ENCODE data around the gene TMEM92. TPM values are rescaled to one million over a fixed set of nuclear protein-coding genes. Genes with fewer than 3 reads are reported as not detected.

TMEM92 gene
- polyA plus RNA-seq, 1 experiment, result 0.47 TPM

DNA sequence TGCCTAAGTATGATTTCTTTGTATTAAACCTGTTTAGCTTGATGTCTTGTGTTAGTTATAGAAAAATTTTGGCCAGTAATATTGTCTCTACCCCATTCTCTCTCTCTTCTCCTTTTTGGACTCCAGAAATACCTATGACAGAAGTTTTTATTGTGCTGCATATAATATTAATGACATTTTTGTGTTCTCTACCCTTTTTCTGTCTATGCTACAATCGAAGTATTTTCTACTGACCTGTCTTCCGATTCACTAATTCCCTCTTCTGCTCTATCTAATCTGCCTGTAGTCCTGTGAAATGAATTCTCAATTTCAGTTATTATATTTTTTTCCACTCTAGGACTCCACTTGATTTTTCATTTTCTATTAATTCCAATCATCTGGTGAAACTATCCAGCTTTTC is 26.0 kb upstream of the TMEM92 start:
- ChIA-PET CTCF (no interaction called here), POLR2A (no interaction called here)
- H3K4me3 ChIP-seq (ENCODE audit: low read depth, low read length), result no peak overlapping the region
- no peaks in the 10 kb centered on the region for H3K9me3 ChIP-seq (ENCODE audit: control insufficient read depth, insufficient read depth, low read length)
- no peak for DNase-seq (ENCODE audit: low read depth, low spot score)
- TF ChIP-seq, protein P1, sequence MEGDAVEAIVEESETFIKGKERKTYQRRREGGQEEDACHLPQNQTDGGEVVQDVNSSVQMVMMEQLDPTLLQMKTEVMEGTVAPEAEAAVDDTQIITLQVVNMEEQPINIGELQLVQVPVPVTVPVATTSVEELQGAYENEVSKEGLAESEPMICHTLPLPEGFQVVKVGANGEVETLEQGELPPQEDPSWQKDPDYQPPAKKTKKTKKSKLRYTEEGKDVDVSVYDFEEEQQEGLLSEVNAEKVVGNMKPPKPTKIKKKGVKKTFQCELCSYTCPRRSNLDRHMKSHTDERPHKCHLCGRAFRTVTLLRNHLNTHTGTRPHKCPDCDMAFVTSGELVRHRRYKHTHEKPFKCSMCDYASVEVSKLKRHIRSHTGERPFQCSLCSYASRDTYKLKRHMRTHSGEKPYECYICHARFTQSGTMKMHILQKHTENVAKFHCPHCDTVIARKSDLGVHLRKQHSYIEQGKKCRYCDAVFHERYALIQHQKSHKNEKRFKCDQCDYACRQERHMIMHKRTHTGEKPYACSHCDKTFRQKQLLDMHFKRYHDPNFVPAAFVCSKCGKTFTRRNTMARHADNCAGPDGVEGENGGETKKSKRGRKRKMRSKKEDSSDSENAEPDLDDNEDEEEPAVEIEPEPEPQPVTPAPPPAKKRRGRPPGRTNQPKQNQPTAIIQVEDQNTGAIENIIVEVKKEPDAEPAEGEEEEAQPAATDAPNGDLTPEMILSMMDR (IDR thresholded peaks at IDR 0.05; ENCODE audit: low read depth, low read length), result no peak
- no peak overlapping the region for H3K27ac ChIP-seq (ENCODE audit: low read depth, low read length)
- no peaks in the 10 kb centered on the region for H3K27me3 ChIP-seq (ENCODE audit: control insufficient read depth, insufficient read depth, low read length)

DNA sequence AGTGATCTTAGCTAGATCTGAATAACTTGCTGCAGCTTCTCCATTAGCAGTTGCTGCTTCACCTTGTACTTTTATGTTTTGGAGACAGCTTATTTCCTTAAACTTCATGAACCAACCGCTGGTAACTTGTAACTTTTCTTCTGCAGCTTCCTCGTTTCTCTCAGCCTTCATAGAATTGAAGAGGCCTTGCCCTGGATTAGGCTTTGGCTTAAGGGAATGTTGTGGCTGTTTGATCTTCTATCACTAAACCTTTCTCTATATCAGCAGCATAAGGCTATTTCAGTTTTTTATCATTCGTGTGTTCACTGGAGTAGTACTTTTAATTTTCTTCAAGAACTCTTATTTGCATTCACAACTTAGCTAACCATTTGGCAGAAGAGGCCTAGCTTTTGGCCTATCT is 21.5 kb upstream of the TMEM92 start:
- H3K27ac ChIP-seq (ENCODE audit: low read depth, low read length), result no peak overlapping the region
- no peak for DNase-seq (ENCODE audit: low read depth, low spot score)
- TF ChIP-seq, protein P1 (IDR thresholded peaks at IDR 0.05; ENCODE audit: low read depth, low read length), result no peak
- ChIA-PET POLR2A (interaction anchor here (0.6 to 1.0 kb wide), 5 partner anchors 30 to 65 kb away, joined by 3 to 5 read pairs (median 3); partner anchors contain the start of gene COL1A1), CTCF (interaction anchor here (1.4 kb wide), 1 partner anchor 45 kb away, joined by 3 read pairs; no protein-coding TSS in a partner anchor)
- H3K4me3 ChIP-seq (ENCODE audit: low read depth, low read length), result no peak overlapping the region
- no peaks in the 10 kb centered on the region for H3K27me3 ChIP-seq (ENCODE audit: control insufficient read depth, insufficient read depth, low read length)
- peaks cover 4% of the 10 kb centered on the region; the same call in 1 of the 2 replicates for H3K9me3 ChIP-seq (ENCODE audit: control insufficient read depth, insufficient read depth, low read length)

DNA sequence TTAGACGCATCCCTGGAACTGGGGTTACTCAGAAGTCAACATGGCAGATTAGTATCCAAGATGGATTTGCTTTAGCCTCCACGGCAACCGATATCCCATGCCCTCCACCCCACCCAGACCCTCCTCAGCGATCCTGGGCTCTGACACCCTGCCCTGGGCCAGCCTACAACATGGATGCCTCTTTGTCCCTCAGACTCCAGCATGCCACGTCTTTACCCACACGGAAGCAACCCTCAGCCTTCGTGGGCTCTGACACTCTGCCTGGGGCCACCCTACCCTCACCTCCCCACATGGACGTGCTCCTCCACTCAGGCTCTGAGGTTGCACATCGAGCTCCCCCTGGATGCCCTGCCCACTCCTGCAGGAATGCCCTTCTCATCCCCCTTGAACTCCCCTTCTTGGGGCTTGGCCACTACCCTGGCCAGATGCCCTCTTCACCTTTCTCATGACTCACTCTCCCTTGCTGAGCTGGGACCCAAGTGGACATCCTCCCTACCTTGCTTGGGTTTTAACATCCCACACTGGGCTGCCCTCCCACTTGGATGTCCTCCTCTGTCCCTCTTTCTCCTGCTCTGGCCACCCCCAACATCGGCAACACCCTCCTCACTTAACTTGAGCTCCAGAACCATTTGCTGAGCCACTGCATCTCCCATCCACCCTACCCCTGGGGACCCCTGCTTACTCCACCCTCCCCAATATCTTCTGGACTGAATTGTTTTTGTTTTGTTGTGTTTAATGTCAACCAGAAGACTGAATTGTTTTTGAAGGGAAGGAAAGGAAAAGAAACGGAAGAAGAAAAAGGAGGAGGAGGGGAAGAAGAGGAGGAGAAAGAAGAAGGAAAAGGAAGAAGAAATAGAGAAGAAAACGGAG is 18.3 kb upstream of the TMEM92 start:
- H3K27me3 ChIP-seq (ENCODE audit: control insufficient read depth, insufficient read depth, low read length), result no peaks in the 10 kb centered on the region
- H3K4me3 ChIP-seq (ENCODE audit: low read depth, low read length), result no peak overlapping the region
- ChIA-PET POLR2A (interaction anchor here (0.7 to 2.9 kb wide), 4 partner anchors 12 to 86 kb away, joined by 3 to 12 read pairs (median 4); partner anchors contain the start of gene COL1A1), CTCF (interaction anchor here (1.2 kb wide), 1 partner anchor 36 kb away, joined by 3 read pairs; no protein-coding TSS in a partner anchor)
- no peak for DNase-seq (ENCODE audit: low read depth, low spot score)
- peaks cover 4% of the 10 kb centered on the region; the same call in 1 of the 2 replicates for H3K9me3 ChIP-seq (ENCODE audit: control insufficient read depth, insufficient read depth, low read length)
- TF ChIP-seq, protein P1 (IDR thresholded peaks at IDR 0.05; ENCODE audit: low read depth, low read length), result no peak
- H3K27ac ChIP-seq (ENCODE audit: low read depth, low read length), result no peak overlapping the region

DNA sequence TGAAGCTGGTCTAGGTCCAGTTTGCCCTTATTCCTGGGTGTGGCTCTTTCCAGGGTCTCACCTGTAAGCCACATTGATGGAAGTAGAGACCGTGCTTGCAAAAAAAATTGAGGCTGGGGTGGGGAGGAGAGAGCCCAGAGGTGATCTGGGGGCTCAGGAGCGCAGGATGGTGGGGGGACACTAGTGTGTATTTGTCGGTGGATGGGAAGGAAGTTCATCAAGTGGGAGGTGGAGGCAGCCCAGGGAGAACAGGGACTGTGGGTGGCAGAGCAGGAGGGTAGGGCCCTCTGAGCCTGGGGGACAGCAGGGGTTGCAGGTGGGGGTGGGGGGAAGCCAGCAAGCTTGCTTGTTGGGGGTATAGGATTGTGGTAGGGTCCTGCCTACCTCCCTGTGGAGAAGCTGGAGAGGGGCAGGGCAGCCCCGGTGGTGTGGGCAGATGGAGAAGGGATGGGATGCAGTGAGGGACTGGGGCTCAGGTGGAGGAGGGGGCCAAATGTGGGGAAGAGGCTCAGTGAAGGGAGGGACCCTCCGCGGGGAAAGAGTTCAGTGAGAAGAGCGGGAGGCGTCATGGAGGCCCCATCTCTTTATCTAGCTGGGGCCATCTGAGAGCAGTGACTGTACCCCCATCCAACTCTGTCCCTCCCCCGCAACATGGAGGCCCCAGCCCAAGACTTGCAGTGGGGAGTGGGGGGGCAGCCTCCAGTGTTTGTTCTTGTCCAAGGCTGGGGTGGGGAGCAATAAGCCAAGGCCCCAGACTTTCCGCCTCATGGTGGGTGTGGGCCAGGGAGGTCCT is 17.2 kb upstream of the TMEM92 start:
- Histone ChIP-seq H3K27me3 (ENCODE audit: control insufficient read depth, insufficient read depth, low read length) (no peaks in the 10 kb centered on the region), H3K27ac (ENCODE audit: low read depth, low read length) (no peak overlapping the region), H3K4me3 (ENCODE audit: low read depth, low read length) (no peak overlapping the region), H3K9me3 (ENCODE audit: control insufficient read depth, insufficient read depth, low read length) (peaks cover 4% of the 10 kb centered on the region; the same call in 1 of the 2 replicates)
- no peak for DNase-seq (ENCODE audit: low read depth, low spot score)
- TF ChIP-seq, protein P1 (IDR thresholded peaks at IDR 0.05; ENCODE audit: low read depth, low read length), result no peak
- ChIA-PET POLR2A (interaction anchor here (1.0 to 2.9 kb wide), 4 partner anchors 11 to 56 kb away, joined by 3 to 12 read pairs (median 4); partner anchors contain the start of gene COL1A1), CTCF (interaction anchor here (1.2 kb wide), 1 partner anchor 35 kb away, joined by 3 read pairs; no protein-coding TSS in a partner anchor)

Measured in AG04450 (cell line).